Measurements from ENCODE around the gene KLHL36.
"Not testable (repeated sequence)": the region's sequence is repeated elsewhere in the genome, so short reads cannot be mapped to it uniquely, and the experiment has no call there.

KLHL36 gene

GRCh38 chr16:84617041-84617790, 31.1 kb upstream of the KLHL36 start:
- no peak for DNase-seq

- DNase-seq = peak; percentile 47
Observed at GRCh38 chr16:84617791-84618580, 30.3 kb upstream of the KLHL36 start, which contains the start of gene COTL1. COTL1 (minus strand) TSS chr16:84618078; CDS start chr16:84617914, 164 bp downstream.

- no peak for DNase-seq
Observed at GRCh38 chr16:84618581-84619460, 29.5 kb upstream of the KLHL36 start.

GRCh38 chr16:84620913-84621312, 27.4 kb upstream of the KLHL36 start:
- DNase-seq = not testable (repeated sequence)

- no peak for DNase-seq
Observed at GRCh38 chr16:84625556-84625955, 22.8 kb upstream of the KLHL36 start.

- DNase-seq = no peak
Observed at GRCh38 chr16:84628226-84628731, 20.0 kb upstream of the KLHL36 start.

- no peak for DNase-seq
Observed at GRCh38 chr16:84629580-84629979, 18.7 kb upstream of the KLHL36 start.

- DNase-seq = no peak
Observed at GRCh38 chr16:84630009-84630408, 18.3 kb upstream of the KLHL36 start.

- DNase-seq = no peak
Observed at GRCh38 chr16:84630446-84631152, 17.7 kb upstream of the KLHL36 start.

GRCh38 chr16:84631153-84631466, 17.2 kb upstream of the KLHL36 start:
- DNase-seq = no peak

GRCh38 chr16:84631886-84632285, 16.4 kb upstream of the KLHL36 start:
- DNase-seq = no peak

- DNase-seq = not testable (repeated sequence)
Observed at GRCh38 chr16:84632862-84633261, 15.4 kb upstream of the KLHL36 start.

GRCh38 chr16:84633622-84634021, 14.7 kb upstream of the KLHL36 start:
- DNase-seq = no peak

GRCh38 chr16:84635702-84636101, 12.6 kb upstream of the KLHL36 start:
- no peak for DNase-seq

GRCh38 chr16:84637709-84638108, 10.6 kb upstream of the KLHL36 start:
- no peak for DNase-seq

- DNase-seq = no peak
Observed at GRCh38 chr16:84638231-84638806, 10.0 kb upstream of the KLHL36 start.

GRCh38 chr16:84640145-84640544, 8.2 kb upstream of the KLHL36 start:
- DNase-seq = no peak

GRCh38 chr16:84641643-84642358, 6.5 kb upstream of the KLHL36 start:
- DNase-seq = no peak

GRCh38 chr16:84643180-84643583, 5.1 kb upstream of the KLHL36 start:
- no peak for DNase-seq

GRCh38 chr16:84643674-84644073, 4.6 kb upstream of the KLHL36 start:
- DNase-seq = no peak
